IPS-18a (cell line): ENCODE data around the gene OTUB2.
"Not testable (repeated sequence)": the region's sequence is repeated elsewhere in the genome, so short reads cannot be mapped to it uniquely, and the experiment has no call there.

Experiments used
- H3K27ac ChIP-seq: one replicate; pipeline ENCODE4 v1.5.1; 2013; ENCODE audit warnings: low read length
- H3K27me3 ChIP-seq: one replicate; pipeline ENCODE4 v1.6.1; 2013; ENCODE audit warnings: mild to moderate bottlenecking, low read length; ENCODE audit not compliant: control insufficient read depth, insufficient read depth
- H3K36me3 ChIP-seq: one replicate; pipeline ENCODE4 v1.6.1; 2013; ENCODE audit warnings: low read depth, low read length; ENCODE audit not compliant: control insufficient read depth
- H3K4me1 ChIP-seq: one replicate; pipeline ENCODE4 v1.6.1; 2013; ENCODE audit warnings: low read depth, low read length; ENCODE audit not compliant: control insufficient read depth
- H3K4me3 ChIP-seq: one replicate; pipeline ENCODE4 v1.5.1; 2013; ENCODE audit warnings: low read length
- H3K9ac ChIP-seq: one replicate; pipeline ENCODE4 v1.6.1; 2013; ENCODE audit warnings: mild to moderate bottlenecking, low read length, moderate library complexity
- H3K9me3 ChIP-seq: one replicate; pipeline ENCODE4 v1.6.1; 2013; ENCODE audit warnings: low read depth, low read length; ENCODE audit not compliant: control insufficient read depth

Gene OTUB2

DNA sequence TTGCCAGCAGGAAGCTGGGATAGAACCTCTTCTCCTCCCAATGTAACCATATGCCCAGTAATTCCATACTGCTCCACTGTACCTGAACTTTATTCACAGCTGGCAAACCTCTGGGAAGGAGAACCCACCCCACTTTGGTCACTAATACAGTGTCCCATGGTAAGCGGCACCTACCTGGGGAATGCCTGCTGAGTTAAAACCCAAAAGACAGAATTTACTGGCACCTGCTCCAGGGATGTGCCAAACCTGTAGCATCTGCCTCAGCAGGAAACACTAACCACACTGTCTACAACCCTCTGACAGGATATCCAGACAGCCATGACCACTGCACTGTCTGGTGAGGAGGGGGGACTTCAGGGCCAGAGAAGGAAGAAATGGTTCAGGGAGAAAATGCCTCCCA, 28.3 kb downstream of the OTUB2 start:
- Histone ChIP-seq H3K27ac (no peak overlapping the region), H3K4me3 (no peak overlapping the region), H3K9me3 (no peaks in the 10 kb centered on the region), H3K4me1 (peaks cover 4% of the 10 kb centered on the region), H3K36me3 (peaks cover 76% of the 10 kb centered on the region), H3K27me3 (no peaks in the 10 kb centered on the region), H3K9ac (no peak overlapping the region)

DNA sequence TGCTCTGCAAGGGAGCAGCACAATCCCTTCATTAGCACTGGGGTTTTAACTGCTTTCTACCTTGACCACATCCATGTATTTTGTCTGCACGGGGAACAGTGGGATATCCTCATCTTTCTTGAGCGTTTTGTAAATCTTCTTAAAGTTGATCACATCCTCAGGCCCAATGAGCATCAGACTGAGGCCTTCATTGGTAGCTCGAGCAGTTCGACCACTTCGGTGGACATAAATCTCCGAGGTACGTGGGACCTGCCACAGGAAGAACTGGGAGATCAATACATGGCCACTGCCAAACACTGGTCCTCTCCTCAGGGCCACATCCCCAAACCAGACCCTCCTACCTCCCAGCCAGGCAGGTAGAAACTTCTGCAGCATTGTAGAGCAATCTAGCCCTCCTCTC, 28.8 kb downstream of the OTUB2 start:
- Histone ChIP-seq H3K27ac (no peak overlapping the region), H3K36me3 (peaks cover 76% of the 10 kb centered on the region), H3K9me3 (no peaks in the 10 kb centered on the region), H3K4me3 (no peak overlapping the region), H3K4me1 (peaks cover 4% of the 10 kb centered on the region), H3K9ac (no peak overlapping the region), H3K27me3 (no peaks in the 10 kb centered on the region)

GRCh38 chr14:94056579-94057308, 30.6 kb downstream of the OTUB2 start:
- peaks cover 78% of the 10 kb centered on the region for H3K36me3 ChIP-seq
- no peak overlapping the region for H3K9ac ChIP-seq
- H3K9me3 ChIP-seq = no peaks in the 10 kb centered on the region
- H3K27me3 ChIP-seq = no peaks in the 10 kb centered on the region
- H3K4me1 ChIP-seq = peaks cover 4% of the 10 kb centered on the region
- H3K27ac ChIP-seq = no peak overlapping the region
- H3K4me3 ChIP-seq = no peak overlapping the region

GRCh38 chr14:94058128-94058673, 32.1 kb downstream of the OTUB2 start:
- Histone ChIP-seq H3K9me3 (no peaks in the 10 kb centered on the region), H3K9ac (no peak overlapping the region), H3K27me3 (no peaks in the 10 kb centered on the region), H3K4me3 (no peak overlapping the region), H3K4me1 (peaks cover 4% of the 10 kb centered on the region), H3K27ac (no peak overlapping the region), H3K36me3 (peaks cover 76% of the 10 kb centered on the region)

- Histone ChIP-seq H3K4me1 (peaks cover 4% of the 10 kb centered on the region), H3K4me3 (no peak overlapping the region), H3K9ac (no peak overlapping the region), H3K27ac (no peak overlapping the region), H3K9me3 (no peaks in the 10 kb centered on the region), H3K36me3 (peaks cover 76% of the 10 kb centered on the region), H3K27me3 (no peaks in the 10 kb centered on the region)
Measured at GRCh38 chr14:94058674-94059138, 32.6 kb downstream of the OTUB2 start.

GRCh38 chr14:94059998-94060397, 33.9 kb downstream of the OTUB2 start:
- peaks cover 67% of the 10 kb centered on the region for H3K36me3 ChIP-seq
- H3K27me3 ChIP-seq = no peaks in the 10 kb centered on the region
- no peak overlapping the region for H3K9ac ChIP-seq
- no peaks in the 10 kb centered on the region for H3K9me3 ChIP-seq
- H3K4me1 ChIP-seq = peaks cover 4% of the 10 kb centered on the region
- no peak overlapping the region for H3K27ac ChIP-seq
- H3K4me3 ChIP-seq = no peak overlapping the region

DNA sequence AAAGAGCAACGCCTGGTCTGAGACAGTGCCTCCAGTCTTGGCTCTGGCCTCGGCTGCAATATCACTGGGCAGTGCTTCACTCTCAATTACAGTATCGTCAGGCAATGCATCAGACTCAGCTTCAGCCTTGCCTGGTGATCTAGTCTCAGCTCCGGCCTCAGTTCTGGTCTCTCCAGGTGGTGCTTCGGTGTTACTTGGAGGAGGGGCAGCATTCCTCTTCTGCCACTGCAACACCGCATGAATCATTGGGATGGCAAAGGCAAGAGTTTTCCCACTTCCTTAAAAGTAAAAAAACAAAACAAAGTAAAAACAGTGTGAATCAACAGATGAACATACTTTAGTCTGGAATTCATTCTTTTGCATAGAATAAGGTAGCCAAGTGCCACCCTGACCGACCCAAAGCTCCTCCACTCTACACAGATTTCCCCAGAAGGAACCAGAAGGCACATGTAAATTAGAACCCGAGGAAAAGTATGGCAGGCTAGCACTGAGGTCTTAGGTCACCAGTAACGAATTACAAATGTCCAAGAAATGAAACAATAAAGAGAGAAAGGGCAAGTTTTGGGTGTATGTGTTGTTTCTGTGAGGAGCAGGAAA, 36.3 kb downstream of the OTUB2 start:
- peaks cover 10% of the 10 kb centered on the region for H3K4me1 ChIP-seq
- no peak overlapping the region for H3K27ac ChIP-seq
- H3K36me3 ChIP-seq = peaks cover 46% of the 10 kb centered on the region
- H3K9ac ChIP-seq = no peak overlapping the region
- no peaks in the 10 kb centered on the region for H3K9me3 ChIP-seq
- H3K27me3 ChIP-seq = no peaks in the 10 kb centered on the region
- H3K4me3 ChIP-seq = no peak overlapping the region

DNA sequence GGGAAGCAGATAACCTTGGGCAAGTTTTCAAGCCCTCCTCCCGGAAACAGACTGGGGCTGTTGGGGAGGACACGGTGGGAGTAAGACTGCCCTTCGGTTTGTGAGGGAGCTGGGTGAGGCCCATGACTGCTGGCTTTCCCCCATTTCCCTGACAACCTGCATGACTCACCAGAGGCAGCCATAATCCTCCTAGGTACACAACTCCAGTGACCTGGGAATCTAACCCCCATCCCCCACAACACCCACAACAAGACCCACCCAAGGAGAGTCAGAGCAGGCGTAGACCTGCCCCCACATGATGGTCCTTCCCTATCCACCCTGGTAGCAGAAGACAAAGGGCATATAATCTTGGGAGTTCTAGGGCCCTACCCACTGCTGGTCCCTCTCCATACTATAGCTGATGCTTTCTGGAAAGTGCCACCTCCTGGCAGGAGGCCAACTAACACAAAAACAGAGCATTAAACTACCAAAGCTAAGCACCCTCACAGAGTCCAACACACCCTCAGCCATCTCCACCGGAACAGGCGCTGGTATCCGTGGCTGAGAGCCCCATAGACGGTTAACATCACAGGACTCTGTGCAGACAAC, 40.0 kb downstream of the OTUB2 start:
- H3K4me3 ChIP-seq = no peak overlapping the region
- peaks cover 10% of the 10 kb centered on the region for H3K4me1 ChIP-seq
- H3K9ac ChIP-seq = no peak overlapping the region
- H3K27ac ChIP-seq = no peak overlapping the region
- no peaks in the 10 kb centered on the region for H3K27me3 ChIP-seq
- H3K9me3 ChIP-seq = no peaks in the 10 kb centered on the region
- peaks cover 11% of the 10 kb centered on the region for H3K36me3 ChIP-seq

DNA sequence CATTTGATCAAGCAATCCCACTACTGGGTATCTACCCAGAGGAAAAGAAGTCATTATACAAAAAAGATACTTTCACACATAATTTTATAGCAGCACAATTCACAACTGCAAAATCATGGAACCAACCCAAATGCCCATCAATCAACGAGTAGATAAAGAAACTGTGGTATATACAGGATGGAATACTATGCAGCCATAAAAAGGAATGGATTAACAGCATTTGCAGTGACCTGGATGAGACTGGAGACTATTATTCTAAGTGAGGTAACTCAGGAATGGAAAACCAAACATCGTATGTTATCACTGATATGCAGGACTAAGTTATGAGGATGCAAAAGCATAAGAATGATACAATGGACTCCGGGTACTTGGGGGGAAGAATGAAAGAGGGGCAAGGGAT, 45.9 kb downstream of the OTUB2 start:
- not testable (repeated sequence) for H3K9ac ChIP-seq, H3K27me3 ChIP-seq, H3K36me3 ChIP-seq, H3K27ac ChIP-seq, H3K4me1 ChIP-seq, H3K4me3 ChIP-seq, H3K9me3 ChIP-seq

DNA sequence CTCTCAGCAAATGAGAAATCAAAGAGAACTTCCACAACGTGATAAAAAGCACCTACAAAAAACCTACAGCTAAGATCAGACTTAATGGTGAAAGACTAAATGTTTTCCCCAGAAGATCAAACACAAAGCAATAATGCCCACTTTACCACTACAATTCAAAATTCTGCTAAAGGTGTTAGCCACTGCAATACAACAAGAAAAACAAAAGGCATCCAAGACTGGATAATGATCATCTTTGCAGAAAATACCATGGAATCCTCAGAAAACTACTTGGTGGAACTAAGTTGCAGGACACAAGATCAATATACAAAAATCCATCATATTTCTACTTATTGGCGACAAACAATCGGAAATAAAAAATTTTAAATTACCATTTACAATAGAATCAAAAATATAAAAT, 48.4 kb downstream of the OTUB2 start:
- Histone ChIP-seq H3K27me3 (no peaks in the 10 kb centered on the region), H3K9ac (no peak overlapping the region), H3K36me3 (peaks cover 22% of the 10 kb centered on the region), H3K4me3 (no peak overlapping the region), H3K4me1 (no peaks in the 10 kb centered on the region), H3K27ac (no peak overlapping the region), H3K9me3 (peaks cover 9% of the 10 kb centered on the region)

- Histone ChIP-seq H3K27ac (no peak overlapping the region), H3K36me3 (peaks cover 22% of the 10 kb centered on the region), H3K9ac (no peak overlapping the region), H3K27me3 (no peaks in the 10 kb centered on the region), H3K4me1 (no peaks in the 10 kb centered on the region), H3K9me3 (peaks cover 9% of the 10 kb centered on the region), H3K4me3 (no peak overlapping the region)
Measured at GRCh38 chr14:94075008-94075407, 48.9 kb downstream of the OTUB2 start.
